Mucosa of descending colon (tissue), 3 donors: ENCODE data around the gene GAA. TPM values are rescaled to one million over a fixed set of nuclear protein-coding genes. Genes with fewer than 3 reads are reported as not detected.
A peak's percentile ranks its signal among the peaks of the same experiment; 100 is the strongest.
"Not testable (repeated sequence)": the region's sequence is repeated elsewhere in the genome, so short reads cannot be mapped to it uniquely, and the experiment has no call there.

Experiments used
- ATAC-seq: fragments of 200-7000 bp; cut with Tn5 transposase; one replicate; pipeline ENCODE4 v1.9.1; 2020; ENCODE audit warnings: mild to moderate bottlenecking, moderate library complexity
- DNase-seq, 3 donors: peaks; one replicate each; pipeline ENCODE4 v3.0.0-alpha.2; 2020
- H3K36me3 ChIP-seq: fragments of 200-600 bp; one replicate; pipeline ENCODE4 v1.8.0; 2021; ENCODE audit warnings: low read depth, mild to moderate bottlenecking
- H3K4me1 ChIP-seq: fragments of 200-600 bp; one replicate; pipeline ENCODE4 v1.8.0; 2021; ENCODE audit warnings: low read depth, mild to moderate bottlenecking
- H3K4me3 ChIP-seq: fragments of 200-600 bp; one replicate; pipeline ENCODE4 v1.8.0; 2021; ENCODE audit warnings: mild to moderate bottlenecking
- H3K9me3 ChIP-seq: fragments of 200-600 bp; one replicate; pipeline ENCODE4 v1.8.0; 2021; ENCODE audit warnings: mild to moderate bottlenecking
- intact Hi-C, 2 donors: fragments of 100-400 bp; cut with DNase I in 1 of 2; cut with micrococcal nuclease in 1 of 2; formaldehyde crosslinking; loops; one replicate each; pipeline versions ENCODE4 v1.11.0 to v1.11.1; 2022; cut with DNase I, micrococcal nuclease
- total RNA-seq, 3 donors: library from RNA; stranded (reverse); fragmentation: NEBNext Ultra II Directional in 2 of 3; extraction: Animal tissue kit (Norgen Biotek cat#: 25700) in 2 of 3; gene quantifications; one replicate each; pipeline versions ENCODE4 v1.2.1 to v1.2.4, GENCODE V29; 2021 to 2023
- TF ChIP-seq, protein P1 (sequence below): fragments of 200-600 bp; IDR thresholded peaks from one replicate; pipeline ENCODE4 v1.8.0; 2022; ENCODE audit warnings: antibody characterized with exemption, mild to moderate bottlenecking
- donor health status: DM: no; HTN: no; CAD: no; lungs with moderate emphysema.
- donor health status: DM: no; HTN: no; CAD: no.
- donor health status: DM: no; HTN: yes; CAD: no.

Gene GAA
- total RNA-seq, 3 donors from 2014 or later, result 23.4 to 50.0 (median 49.3) TPM

DNA sequence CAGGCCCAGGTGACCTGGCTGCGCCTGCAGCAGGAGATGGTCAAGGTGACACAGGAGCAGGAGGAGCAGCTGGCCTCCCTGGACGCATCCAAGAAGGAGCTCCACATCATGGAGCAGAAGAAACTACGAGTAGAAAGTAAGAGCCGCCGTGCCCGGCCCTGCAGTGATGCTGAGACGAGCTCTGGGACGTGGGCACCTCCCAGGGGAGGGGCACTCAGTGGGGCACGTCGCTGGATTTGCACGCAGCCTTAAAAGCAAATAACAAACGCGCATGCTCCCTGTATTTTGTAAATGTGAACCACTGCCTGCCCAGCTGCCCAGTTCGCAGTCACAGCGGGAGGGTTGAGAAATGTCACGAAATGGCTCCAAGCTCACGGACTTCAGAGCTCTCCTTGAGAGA lies 15.3 kb upstream of the GAA start:
- intact Hi-C loops, result loop anchor here in 1 of 2 donors (10.0 kb wide), 1 partner anchor 59 kb away; the partner anchor contains the start of gene EIF4A3
- TF ChIP-seq, protein P1, sequence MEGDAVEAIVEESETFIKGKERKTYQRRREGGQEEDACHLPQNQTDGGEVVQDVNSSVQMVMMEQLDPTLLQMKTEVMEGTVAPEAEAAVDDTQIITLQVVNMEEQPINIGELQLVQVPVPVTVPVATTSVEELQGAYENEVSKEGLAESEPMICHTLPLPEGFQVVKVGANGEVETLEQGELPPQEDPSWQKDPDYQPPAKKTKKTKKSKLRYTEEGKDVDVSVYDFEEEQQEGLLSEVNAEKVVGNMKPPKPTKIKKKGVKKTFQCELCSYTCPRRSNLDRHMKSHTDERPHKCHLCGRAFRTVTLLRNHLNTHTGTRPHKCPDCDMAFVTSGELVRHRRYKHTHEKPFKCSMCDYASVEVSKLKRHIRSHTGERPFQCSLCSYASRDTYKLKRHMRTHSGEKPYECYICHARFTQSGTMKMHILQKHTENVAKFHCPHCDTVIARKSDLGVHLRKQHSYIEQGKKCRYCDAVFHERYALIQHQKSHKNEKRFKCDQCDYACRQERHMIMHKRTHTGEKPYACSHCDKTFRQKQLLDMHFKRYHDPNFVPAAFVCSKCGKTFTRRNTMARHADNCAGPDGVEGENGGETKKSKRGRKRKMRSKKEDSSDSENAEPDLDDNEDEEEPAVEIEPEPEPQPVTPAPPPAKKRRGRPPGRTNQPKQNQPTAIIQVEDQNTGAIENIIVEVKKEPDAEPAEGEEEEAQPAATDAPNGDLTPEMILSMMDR, result no peak
- H3K36me3 ChIP-seq, result no peaks in the 10 kb centered on the region
- ATAC-seq (no peak), DNase-seq (no peak)
- no peak overlapping the region for H3K4me3 ChIP-seq
- H3K9me3 ChIP-seq, result no peaks in the 10 kb centered on the region
- H3K4me1 ChIP-seq, result no peaks in the 10 kb centered on the region

DNA sequence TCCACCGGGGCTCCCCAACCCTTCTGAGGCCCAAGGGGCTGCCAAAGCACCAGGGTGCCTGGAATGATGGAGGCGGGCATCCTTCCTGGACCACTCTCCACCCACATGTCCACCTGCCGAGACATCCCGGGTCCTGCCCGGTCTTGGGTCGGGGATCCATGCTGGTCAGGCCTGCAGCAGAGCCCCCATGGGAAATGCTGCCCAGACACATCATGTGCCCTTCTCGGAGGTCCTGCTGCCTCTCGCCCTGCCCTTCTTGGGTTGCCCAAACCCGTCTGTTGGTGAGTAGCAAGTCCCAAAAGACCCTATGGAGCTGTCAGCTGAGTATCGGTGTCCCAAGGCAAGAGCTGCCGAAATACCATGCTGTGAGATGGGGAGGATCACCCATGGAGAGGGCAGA lies 14.8 kb upstream of the GAA start:
- TF ChIP-seq, protein P1, result no peak
- Histone ChIP-seq H3K9me3 (no peaks in the 10 kb centered on the region), H3K4me3 (no peak overlapping the region), H3K36me3 (no peaks in the 10 kb centered on the region), H3K4me1 (no peaks in the 10 kb centered on the region)
- ATAC-seq (no peak), DNase-seq (no peak)
- intact Hi-C loops, result loop anchor here in 1 of 2 donors (10.0 kb wide), 1 partner anchor 58 kb away; the partner anchor contains the start of gene EIF4A3

DNA sequence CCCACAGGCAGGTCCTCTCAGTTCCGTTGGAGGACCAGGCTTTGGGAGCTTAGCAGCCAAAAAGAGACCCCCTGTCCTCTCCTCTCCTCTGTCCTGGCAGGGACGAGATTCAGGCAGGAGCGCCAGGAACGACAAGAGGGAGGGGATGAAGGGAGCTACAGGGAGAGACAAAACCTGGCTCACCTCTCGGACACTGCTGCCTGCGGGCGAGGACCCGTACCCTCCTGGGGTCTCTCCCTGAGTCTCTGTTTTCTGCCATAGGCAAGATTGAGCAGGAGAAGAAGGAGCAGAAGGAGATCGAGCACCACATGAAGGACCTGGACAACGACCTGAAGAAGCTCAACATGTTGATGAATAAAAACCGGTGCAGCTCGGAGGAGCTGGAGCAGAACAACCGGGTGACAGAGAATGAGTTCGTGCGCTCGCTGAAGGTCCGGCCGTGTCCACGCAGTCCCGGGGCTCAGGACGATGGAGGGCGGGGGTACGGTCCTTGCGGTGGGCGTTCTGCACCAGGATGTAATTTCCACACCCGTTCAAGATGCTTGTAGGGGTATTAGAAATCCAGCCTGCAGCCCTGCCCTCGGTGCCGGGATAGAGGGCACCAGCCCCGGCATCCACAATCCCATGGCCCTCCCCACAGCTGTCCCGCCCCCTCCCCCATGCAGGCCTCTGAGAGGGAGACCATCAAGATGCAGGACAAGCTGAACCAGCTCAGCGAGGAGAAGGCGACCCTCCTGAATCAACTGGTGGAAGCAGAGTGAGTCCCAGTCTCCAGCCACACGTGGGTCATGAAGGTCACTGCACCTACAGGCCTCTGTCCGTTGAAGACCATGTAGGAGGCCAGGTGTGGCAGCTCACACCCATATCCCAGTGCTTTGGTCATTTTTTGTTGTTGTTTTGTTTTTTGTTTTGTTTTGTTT lies 13.8 kb upstream of the GAA start:
- intact Hi-C loops, result loop anchor here in 1 of 2 donors (10.0 kb wide), 1 partner anchor 57 kb away; the partner anchor contains the start of gene EIF4A3
- no peak for ATAC-seq
- H3K36me3 ChIP-seq, result no peaks in the 10 kb centered on the region
- H3K4me3 ChIP-seq, result no peak overlapping the region
- no peaks in the 10 kb centered on the region for H3K9me3 ChIP-seq
- TF ChIP-seq, protein P1, result no peak
- no peaks in the 10 kb centered on the region for H3K4me1 ChIP-seq
- DNase-seq, result no peak

DNA sequence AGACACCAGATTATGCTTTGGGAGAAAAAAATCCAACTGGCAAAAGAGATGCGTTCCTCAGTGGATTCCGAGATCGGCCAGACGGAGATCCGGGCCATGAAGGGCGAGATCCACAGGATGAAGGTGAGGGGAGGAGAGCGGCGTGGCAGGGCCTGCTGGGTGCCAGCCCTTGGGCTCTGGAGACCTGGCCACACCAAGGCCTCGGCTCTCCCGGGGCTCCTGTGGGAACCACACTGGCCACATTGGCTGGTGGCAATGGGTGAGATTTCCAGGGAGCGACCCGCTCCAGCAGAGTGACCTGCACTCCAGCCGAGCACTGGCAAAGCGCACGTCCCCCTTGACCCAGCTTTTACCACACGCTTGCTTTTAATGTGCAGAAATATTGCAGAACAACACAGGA lies 11.6 kb upstream of the GAA start:
- Histone ChIP-seq H3K4me1 (no peaks in the 10 kb centered on the region), H3K9me3 (no peaks in the 10 kb centered on the region), H3K4me3 (no peak overlapping the region), H3K36me3 (no peaks in the 10 kb centered on the region)
- intact Hi-C loops, result loop anchor here in 1 of 2 donors (10.0 kb wide), 1 partner anchor 55 kb away; the partner anchor contains the start of gene EIF4A3
- no peak for ATAC-seq
- TF ChIP-seq, protein P1, result no peak
- DNase-seq, result peak in 1 of 3 donors; percentile 24

DNA sequence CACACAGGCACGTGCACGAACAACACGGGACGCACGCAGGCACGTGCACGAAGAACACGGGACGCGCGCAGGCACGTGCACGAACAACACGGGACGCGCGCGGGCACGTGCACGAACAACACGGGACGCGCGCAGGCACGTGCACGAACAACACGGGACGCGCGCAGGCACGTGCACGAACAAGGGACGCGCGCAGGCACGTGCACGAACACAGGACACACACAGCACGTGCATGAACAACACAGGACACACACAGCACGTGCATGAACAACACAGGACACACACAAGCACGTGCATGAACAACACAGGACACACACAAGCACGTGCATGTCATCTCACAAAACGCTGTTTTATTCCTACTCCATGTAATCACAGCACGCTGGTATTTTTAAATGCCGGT lies 11.2 kb upstream of the GAA start:
- H3K36me3 ChIP-seq, H3K9me3 ChIP-seq, ATAC-seq, intact Hi-C loops, H3K4me3 ChIP-seq, H3K4me1 ChIP-seq: not testable (repeated sequence)
- peak in 1 of 3 donors; percentile 2 for DNase-seq

DNA sequence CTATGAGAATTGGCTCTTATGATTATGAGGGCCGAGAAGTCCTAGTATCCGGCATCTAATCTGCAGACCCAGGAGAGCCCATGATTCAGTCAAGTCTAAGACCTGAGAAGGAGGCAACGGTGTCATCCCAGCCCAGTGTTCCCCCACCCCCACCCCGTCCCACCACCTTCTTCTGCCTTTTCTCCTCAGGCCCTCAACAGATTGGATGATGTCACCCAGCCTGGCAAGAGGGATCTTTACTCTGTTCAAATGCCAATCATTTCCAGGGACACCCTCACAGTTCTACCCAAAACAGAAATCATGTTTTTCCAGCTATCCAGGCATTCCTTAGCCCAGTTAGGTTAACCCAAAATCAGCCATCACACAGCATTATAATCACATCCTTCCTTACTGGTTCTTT lies 10.0 kb upstream of the GAA start:
- TF ChIP-seq, protein P1, result no peak

More for the DNA sequence above, 10.0 kb upstream of the GAA start:
- Histone ChIP-seq H3K9me3 (no peaks in the 10 kb centered on the region), H3K4me3 (no peak overlapping the region), H3K36me3 (no peaks in the 10 kb centered on the region), H3K4me1 (no peaks in the 10 kb centered on the region)
- no peak for ATAC-seq
- no peak for DNase-seq
- intact Hi-C loops, result no loop called here
